B cell (primary cell): ENCODE results near the gene CADM2. TPM values are rescaled to one million over a fixed set of nuclear protein-coding genes. Genes with fewer than 3 reads are reported as not detected.

ENCODE experiments used
- ATAC-seq: fragments of 200-7000 bp; cut with Tn5 transposase; one replicate; pipeline ENCODE4 v1.10.0; 2021; ENCODE audit warnings: low read depth, mild to moderate bottlenecking, moderate number of reproducible peaks, moderate library complexity
- CTCF ChIA-PET: fragments of 350-600 bp; sonication (Branson Sonifier 250); formaldehyde crosslinking; loops from one replicate; lab custom pipeline; 2021; ENCODE audit warnings: antibody characterized with exemption, inconsistent platforms; lab: Charles Lee
- POLR2A ChIA-PET: fragments of 350-600 bp; sonication (Branson Sonifier 250); formaldehyde crosslinking; loops from one replicate; lab custom pipeline; 2021; ENCODE audit warnings: antibody characterized with exemption; lab: Charles Lee
- DNase-seq: peaks from one replicate; pipeline ENCODE4 v3.0.0; 2013
- H2AFZ ChIP-seq: 2 replicates; pipeline ENCODE4 v1.6.1; 2012; ENCODE audit warnings: mild to moderate bottlenecking, low read depth, low read length; ENCODE audit not compliant: insufficient read depth, poor library complexity, severe bottlenecking
- H3K27ac ChIP-seq, 2 donors: 1 replicate in 1 of 2; 2 replicates in 1 of 2; pipeline ENCODE4 v1.5.1; 2012 to 2013; ENCODE audit warnings: low read length in 2 of 2, mild to moderate bottlenecking in 2 of 2, moderate library complexity in 1 of 2
- H3K27me3 ChIP-seq, 4 experiments: fragments of 200-600 bp in 1 of 4; sonication (generic) in 1 of 4; replicated peaks in 1 of 4; 1 replicate in 2 of 4; 2 replicates in 2 of 4; pipeline versions ENCODE4 v1.6.1 to v1.7.0; 2013 to 2016; ENCODE audit warnings: low read length in 3 of 4, mild to moderate bottlenecking in 2 of 4, mixed read lengths in 1 of 4, moderate library complexity in 1 of 4; ENCODE audit not compliant: insufficient read depth in 4 of 4, control insufficient read depth in 3 of 4; ENCODE audit errors: control extremely low read depth in 1 of 4
- H3K36me3 ChIP-seq, 2 experiments: replicated peaks in 1 of 2; 1 replicate in 1 of 2; 2 replicates in 1 of 2; pipeline versions ENCODE4 v1.6.1 to v1.7.1; 2013; ENCODE audit warnings: low read length in 1 of 2; ENCODE audit not compliant: insufficient read depth in 2 of 2, control insufficient read depth in 1 of 2; ENCODE audit errors: control extremely low read depth in 1 of 2, extremely low read depth in 1 of 2
- H3K4me1 ChIP-seq, 2 donors: fragments of 200-600 bp in 1 of 2; sonication (generic) in 1 of 2; 1 replicate in 1 of 2; 2 replicates in 1 of 2; pipeline versions ENCODE4 v1.5.1 to v1.6.1; 2013 to 2017; ENCODE audit warnings: low read length in 2 of 2; ENCODE audit not compliant: control insufficient read depth in 2 of 2, insufficient read depth in 2 of 2
- H3K4me2 ChIP-seq: replicated peaks from 2 replicates; pipeline ENCODE3; 2012; ENCODE audit warnings: mild to moderate bottlenecking, low read depth, low read length; ENCODE audit not compliant: poor library complexity, severe bottlenecking
- H3K4me3 ChIP-seq, 5 experiments: fragments of 200-600 bp in 1 of 5; sonication (generic) in 1 of 5; 1 replicate in 3 of 5; 2 replicates in 2 of 5; pipeline versions ENCODE4 v1.5.1 to v1.7.0; 2011 to 2016; ENCODE audit warnings: low read length in 4 of 5, mild to moderate bottlenecking in 4 of 5, low read depth in 2 of 5, control low read depth in 1 of 5, moderate library complexity in 1 of 5; ENCODE audit not compliant: insufficient read depth in 1 of 5; ENCODE audit errors: control extremely low read depth in 1 of 5, extremely low read depth in 1 of 5
- H3K79me2 ChIP-seq: fragments of 200-600 bp; sonication (generic); one replicate; pipeline ENCODE4 v1.6.0; 2016; ENCODE audit warnings: low read length; ENCODE audit not compliant: control insufficient read depth, insufficient read depth
- H3K9ac ChIP-seq: fragments of 200-600 bp; sonication (generic); 2 replicates; pipeline ENCODE4 v1.6.1; 2017; ENCODE audit warnings: mild to moderate bottlenecking, low read length, moderate library complexity
- H3K9me3 ChIP-seq, 3 donors: one replicate each; pipeline versions ENCODE4 v1.6.1 to v1.7.1; 2013; ENCODE audit warnings: low read length in 2 of 3; ENCODE audit not compliant: control insufficient read depth in 2 of 3, insufficient read depth in 1 of 3; ENCODE audit errors: control extremely low read depth in 1 of 3
- H4K20me1 ChIP-seq: 2 replicates; pipeline ENCODE4 v1.6.0; 2012; ENCODE audit warnings: mild to moderate bottlenecking, low read length; ENCODE audit not compliant: insufficient read depth, control insufficient read depth, poor library complexity, severe bottlenecking
- H3K27ac Mint-ChIP-seq: one replicate; pipeline ENCODE4 v1.8.0; 2021; ENCODE audit warnings: mixed read lengths
- H3K27me3 Mint-ChIP-seq: one replicate; pipeline ENCODE4 v1.8.0; 2021; ENCODE audit warnings: mixed read lengths
- H3K4me1 Mint-ChIP-seq: one replicate; pipeline ENCODE4 v1.8.0; 2021; ENCODE audit warnings: mixed read lengths
- H3K4me3 Mint-ChIP-seq: one replicate; pipeline ENCODE4 v1.8.0; 2021; ENCODE audit warnings: mixed read lengths
- H3K9me3 Mint-ChIP-seq: one replicate; pipeline ENCODE4 v1.8.0; 2022; ENCODE audit warnings: mixed read lengths; ENCODE audit not compliant: insufficient read depth
- CTCF ChIP-seq: fragments of 200-600 bp; IDR thresholded peaks from one replicate; pipeline ENCODE4 v1.8.0; 2022; ENCODE audit warnings: antibody characterized with exemption, mild to moderate bottlenecking
- EZH2 ChIP-seq: IDR thresholded peaks from 2 replicates; pipeline ENCODE4 v1.6.1; 2012; ENCODE audit warnings: borderline replicate concordance, low read depth, mild to moderate bottlenecking, moderate library complexity, low read length; ENCODE audit not compliant: insufficient read depth, poor library complexity, severe bottlenecking
- WGBS: methylation state at CpG from one replicate; pipeline ENCODE4 v1.1.5; 2013; ENCODE audit warnings: missing lambda C conversion rate; ENCODE audit not compliant: insufficient coverage; 5-methylcytosine and 5-hydroxymethylcytosine counted together
- intact Hi-C: fragments of 100-400 bp; cut with micrococcal nuclease; formaldehyde crosslinking; loops from one replicate; pipeline ENCODE4 v1.10.0; 2022
- polyA plus RNA-seq: library from polyadenylated mRNA; depleted of rRNA; stranded (reverse); fragments of >200 nt; gene quantifications from 2 replicates; pipeline ENCODE4 v1.2.3, GENCODE V29; 2012
- total RNA-seq, 2 donors: library from RNA; stranded (reverse); fragments of 120-200 nt in 1 of 2; gene quantifications; 1 replicate in 1 of 2; 2 replicates in 1 of 2; pipeline versions ENCODE4 v1.2.3 to v1.2.4, GENCODE V29; 2013 to 2022

Gene CADM2
- total and polyA plus RNA-seq, 2 donors (not counting 1 experiment from before 2014, with no cell fraction given) = 0.10 to 0.37 TPM

DNA sequence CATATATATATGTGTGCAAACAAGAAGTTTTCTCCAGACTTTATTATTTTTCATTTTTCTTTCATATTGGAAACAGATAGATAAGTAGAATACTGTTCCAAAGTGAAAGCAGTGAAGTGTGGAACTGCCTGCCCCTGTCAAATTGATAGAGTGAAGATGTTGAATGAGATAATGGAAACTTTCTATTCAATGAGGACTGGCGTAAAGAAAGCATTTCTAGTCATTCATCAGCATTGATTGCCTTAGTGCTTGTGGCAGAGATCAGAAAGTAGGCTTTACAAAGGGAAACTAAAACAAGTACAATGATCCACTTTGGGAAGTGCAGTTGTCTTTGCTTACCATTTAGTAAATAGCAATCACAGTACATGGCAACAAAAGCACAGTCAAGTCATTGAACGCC is 300.0 kb downstream of the CADM2 start:
- CTCF ChIA-PET = no interaction called here

GRCh38 chr3:85259748-85260147 is 301.0 kb downstream of the CADM2 start:
- H2AFZ ChIP-seq = no peak overlapping the region
- no peaks in the 10 kb centered on the region for H4K20me1 ChIP-seq
- ATAC-seq (no peak), DNase-seq (no peak)
- Mint-ChIP-seq H3K4me1 (no peaks in the 10 kb centered on the region), H3K27ac (no peak overlapping the region), H3K9me3 (no peaks in the 10 kb centered on the region), H3K4me3 (no peak overlapping the region), H3K27me3 (no peaks in the 10 kb centered on the region)
- H3K4me2 ChIP-seq = no peak overlapping the region
- H3K27me3 ChIP-seq = no peaks in the 10 kb centered on the region
- H3K9ac ChIP-seq = no peak overlapping the region
- ChIA-PET POLR2A (no interaction called here), CTCF (no interaction called here)
- no peaks in the 10 kb centered on the region for H3K79me2 ChIP-seq
- intact Hi-C loops = no loop called here
- no peaks in the 10 kb centered on the region for H3K4me1 ChIP-seq
- H3K9me3 ChIP-seq = no peaks in the 10 kb centered on the region
- WGBS = 60% methylated on average over 1 of the region's 2 CpGs
- H3K4me3 ChIP-seq = no peak overlapping the region
- H3K36me3 ChIP-seq = no peaks in the 10 kb centered on the region
- TF ChIP-seq EZH2 = no peak
- no peak for TF ChIP-seq CTCF
- H3K27ac ChIP-seq = no peak overlapping the region

More for the DNA sequence above, 300.0 kb downstream of the CADM2 start:
- no peaks in the 10 kb centered on the region for H3K4me1 ChIP-seq
- 83% methylated on average over 1 of the region's 2 CpGs for WGBS
- POLR2A ChIA-PET = no interaction called here
- H3K27me3 ChIP-seq = no peaks in the 10 kb centered on the region
- ATAC-seq (no peak), DNase-seq (no peak)
- TF ChIP-seq EZH2 (no peak), CTCF (no peak)
- H4K20me1 ChIP-seq = no peaks in the 10 kb centered on the region
- Mint-ChIP-seq H3K9me3 (no peaks in the 10 kb centered on the region), H3K27ac (no peak overlapping the region), H3K4me3 (no peak overlapping the region), H3K27me3 (no peaks in the 10 kb centered on the region), H3K4me1 (no peaks in the 10 kb centered on the region)
- H3K79me2 ChIP-seq = no peaks in the 10 kb centered on the region
- H3K9me3 ChIP-seq = no peaks in the 10 kb centered on the region
- intact Hi-C loops = no loop called here
- no peak overlapping the region for H3K9ac ChIP-seq
- no peaks in the 10 kb centered on the region for H3K36me3 ChIP-seq
- H3K27ac ChIP-seq = no peak overlapping the region
- H3K4me2 ChIP-seq = no peak overlapping the region
- H2AFZ ChIP-seq = no peak overlapping the region
- no peak overlapping the region for H3K4me3 ChIP-seq
